NCI-H146 (cell line): ENCODE results near the gene SLC35D2.
"Not testable (repeated sequence)": the region's sequence is repeated elsewhere in the genome, so short reads cannot be mapped to it uniquely, and the experiment has no call there.

Source experiments
- DNase-seq: peaks from one replicate; lab custom pipeline; 2025; lab: John Stamatoyannopoulos, UW

SLC35D2 gene

GRCh38 chr9:96309850-96310249 is 73.7 kb downstream of the SLC35D2 start:
- no peak for DNase-seq

- not testable (repeated sequence) for DNase-seq
Measured at GRCh38 chr9:96306958-96307357, 76.6 kb downstream of the SLC35D2 start.

- no peak for DNase-seq
Measured at GRCh38 chr9:96305171-96305570, 78.3 kb downstream of the SLC35D2 start.

DNA sequence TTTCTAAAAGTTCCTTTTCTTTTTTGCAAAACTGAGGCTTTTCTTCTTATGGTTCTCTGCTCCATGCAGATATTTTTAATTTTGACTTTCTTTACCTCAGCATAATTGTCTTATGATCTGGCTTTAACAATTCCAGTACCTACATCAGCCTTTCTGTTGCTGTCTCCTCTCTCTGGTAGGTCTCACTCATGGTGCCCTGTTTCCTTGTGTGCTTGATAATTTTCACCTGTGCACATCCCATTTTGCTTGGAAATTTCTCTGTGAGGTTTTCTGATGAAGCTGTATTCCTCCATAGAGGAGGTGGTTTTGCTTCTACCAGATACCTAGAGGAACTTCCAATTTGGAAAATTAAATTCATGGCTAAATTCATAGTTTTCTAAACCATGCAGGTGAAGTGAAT is 79.3 kb downstream of the SLC35D2 start:
- no peak for DNase-seq

- DNase-seq, result no peak
Measured at GRCh38 chr9:96302021-96302420, 81.5 kb downstream of the SLC35D2 start, which contains the start of gene HSD17B3. Gene HSD17B3, minus strand, starts transcription at chr9:96302176. Its CDS starts 72 bp downstream, at chr9:96302104.

DNA sequence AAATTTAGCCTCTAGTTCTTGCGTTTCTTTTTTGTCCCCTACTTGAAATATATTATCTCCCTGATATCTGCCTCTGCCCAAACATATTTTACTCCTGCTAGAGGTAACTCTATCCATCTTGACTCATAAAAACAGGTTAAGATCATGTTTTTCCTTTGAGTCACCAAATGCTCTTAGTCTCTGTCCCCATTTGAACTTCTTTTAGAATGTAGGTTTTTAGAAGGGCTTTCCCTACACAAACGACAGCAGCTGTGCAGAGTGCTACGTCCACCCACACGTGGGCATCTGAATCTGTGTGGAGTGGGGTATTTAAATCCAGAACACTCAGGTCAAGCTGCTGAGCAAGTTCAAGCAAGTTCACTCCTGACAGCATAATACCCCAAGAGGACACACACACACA is 83.7 kb downstream of the SLC35D2 start:
- no peak for DNase-seq

DNA sequence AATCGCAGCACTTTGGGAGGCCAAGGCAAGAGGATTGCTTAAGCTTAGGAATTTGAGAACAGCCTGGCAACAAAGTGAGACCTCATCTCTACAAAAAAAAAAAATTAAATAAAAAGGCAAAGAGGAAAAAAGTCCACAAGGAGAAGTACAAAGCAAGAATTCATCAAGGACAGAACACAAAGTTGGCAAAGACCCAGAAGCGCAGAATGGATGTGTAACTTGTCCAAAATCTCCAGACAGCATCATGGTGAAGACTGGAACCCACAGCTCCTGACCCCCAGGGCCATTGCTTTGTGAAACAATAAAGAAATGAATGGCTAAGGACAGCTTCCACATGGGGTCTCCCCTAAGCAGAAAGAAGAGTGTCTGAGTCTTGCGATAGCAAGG is 89.4 kb downstream of the SLC35D2 start:
- no peak for DNase-seq

DNA sequence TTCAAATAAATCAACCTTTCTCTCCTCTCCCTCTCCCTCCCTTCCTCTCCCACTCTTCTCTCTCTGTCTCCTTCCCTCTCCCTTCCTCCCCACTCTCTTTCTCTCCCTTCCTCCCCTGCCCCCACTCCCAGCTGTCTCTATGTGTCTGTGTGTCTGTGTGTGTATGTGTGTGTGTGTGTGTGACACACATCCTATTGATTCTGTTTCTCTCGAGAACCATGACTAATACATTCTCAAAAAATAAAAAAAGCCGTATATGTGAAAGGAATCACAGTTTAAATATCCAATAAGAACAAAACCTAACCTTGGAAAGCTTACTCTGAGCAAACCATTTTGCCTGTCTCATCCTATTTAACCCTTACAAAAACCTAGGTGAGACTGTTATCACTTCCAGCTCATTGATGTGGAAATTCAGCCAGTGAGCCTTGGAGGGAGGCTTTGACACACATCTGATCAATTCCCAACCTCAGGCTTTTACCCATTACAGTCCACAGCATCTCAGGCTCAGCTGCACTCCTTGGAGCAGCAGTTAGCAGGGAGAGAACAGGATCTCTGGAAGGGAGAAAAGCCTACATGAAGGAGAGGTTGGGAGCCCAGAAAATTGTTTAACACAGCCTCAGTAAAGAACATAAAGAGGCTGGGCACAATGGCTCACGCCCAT is 89.9 kb downstream of the SLC35D2 start:
- no peak for DNase-seq

DNA sequence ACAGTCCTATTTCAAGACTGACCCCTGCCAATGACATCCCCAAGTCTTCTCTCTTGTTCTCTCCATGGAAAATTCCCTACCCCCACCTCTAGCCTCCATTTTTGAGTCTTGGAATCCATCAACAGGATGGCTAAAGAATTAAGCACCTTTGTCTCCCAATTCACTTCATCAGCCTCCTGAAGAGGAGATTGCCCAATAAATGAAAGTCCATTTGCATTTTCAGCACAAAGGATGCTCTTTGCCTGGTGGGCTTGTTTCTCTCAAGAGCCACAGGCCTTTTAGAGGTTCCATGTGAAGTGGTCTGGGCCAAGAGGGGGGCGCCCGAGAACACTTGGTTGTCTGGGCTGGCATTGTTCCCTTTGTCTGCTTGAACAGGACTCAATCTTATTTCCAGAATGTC is 94.1 kb downstream of the SLC35D2 start:
- DNase-seq, result no peak

DNA sequence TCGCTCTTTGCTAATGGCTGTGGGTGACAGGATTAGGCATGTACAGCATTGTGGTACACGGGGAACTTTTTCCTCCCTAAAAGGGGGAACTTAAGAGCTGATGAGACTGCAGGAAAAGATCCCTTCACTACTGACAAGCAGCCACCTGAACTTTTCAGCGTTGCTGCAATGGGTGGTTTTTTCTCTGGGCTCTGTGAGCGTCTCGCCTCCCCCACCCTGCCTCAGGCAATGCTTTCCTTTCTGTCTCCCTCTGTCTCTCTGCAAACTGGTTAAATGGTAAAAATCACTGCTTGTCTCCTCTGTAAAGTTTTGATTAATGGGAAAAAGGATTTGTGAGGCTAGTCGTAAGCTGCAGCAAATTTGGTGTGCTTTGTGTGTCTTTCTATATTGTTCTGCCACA is 101.9 kb downstream of the SLC35D2 start:
- DNase-seq, result no peak

DNA sequence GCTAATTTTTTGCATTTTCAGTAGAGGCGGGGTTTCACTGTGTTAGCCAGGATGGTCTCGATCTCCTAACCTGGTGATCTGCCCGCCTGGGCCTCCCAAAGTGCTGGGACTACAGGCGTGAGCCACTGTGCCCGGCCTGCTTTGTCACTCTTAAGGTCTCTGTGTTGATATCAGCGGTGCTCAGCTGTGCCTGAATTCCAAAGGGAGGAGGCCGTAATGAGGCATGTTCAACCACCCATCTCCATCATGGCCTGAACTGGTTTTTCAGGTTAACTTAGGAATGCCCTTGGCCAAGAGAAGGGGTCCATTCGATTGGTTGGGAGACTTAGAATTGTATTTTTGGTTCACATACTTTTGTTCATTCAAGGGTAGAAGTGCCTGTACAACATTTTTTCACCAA is 103.6 kb downstream of the SLC35D2 start:
- DNase-seq, result no peak

GRCh38 chr9:96274939-96275338 is 108.6 kb downstream of the SLC35D2 start:
- no peak for DNase-seq
